K562 (cell line): ENCODE results near the gene SLC19A1. TPM values are rescaled to one million over a fixed set of nuclear protein-coding genes. Genes with fewer than 3 reads are reported as not detected.

ENCODE experiments used
- C11orf30 ChIP-seq: fragments of 450-650 bp; IDR thresholded peaks from 2 replicates; pipeline ENCODE4 v1.6.1; 2016; ENCODE audit warnings: low read depth, mild to moderate bottlenecking
- CBFA2T3 ChIP-seq: fragments of 450-650 bp; IDR thresholded peaks from 2 replicates; pipeline ENCODE4 v1.6.1; 2017
- CBX2 ChIP-seq: fragments of 200-600 bp; sonication (generic); IDR thresholded peaks from one replicate; pipeline ENCODE4 v1.6.1; 2012; ENCODE audit warnings: mild to moderate bottlenecking, low read length, inconsistent platforms; ENCODE audit not compliant: insufficient read depth, poor library complexity, severe bottlenecking
- ESRRB ChIP-seq: fragments of 250-450 bp; sonication (Bioruptor Pico); IDR thresholded peaks from 2 replicates; pipeline ENCODE4 v1.5.0; 2020; ENCODE audit warnings: mild to moderate bottlenecking, moderate library complexity, borderline replicate concordance
- JUNB ChIP-seq: fragments of 450-650 bp; formaldehyde crosslinking; conservative IDR thresholded peaks from 2 replicates; pipeline ENCODE4 v1.4.0; 2020; ENCODE audit warnings: mild to moderate bottlenecking
- KAT7 ChIP-seq: sonication (generic); formaldehyde crosslinking; IDR thresholded peaks from 2 replicates; pipeline ENCODE4 v1.8.0; 2022; ENCODE audit warnings: missing genetic modification reagents, mild to moderate bottlenecking, borderline replicate concordance
- L3MBTL2 ChIP-seq: fragments of 450-650 bp; IDR thresholded peaks from 2 replicates; pipeline ENCODE4 v1.6.1; 2016; ENCODE audit warnings: mild to moderate bottlenecking, moderate library complexity
- MAFF ChIP-seq: IDR thresholded peaks from 2 replicates; pipeline ENCODE4 v1.6.1; 2012; ENCODE audit warnings: low read length, improper control_type of control experiment
- MEIS2 ChIP-seq: fragments of 450-650 bp; IDR thresholded peaks from 2 replicates; pipeline ENCODE4 v1.6.1; 2014; ENCODE audit warnings: mild to moderate bottlenecking; ENCODE audit not compliant: partially characterized antibody
- MYC ChIP-seq, 2 experiments: fragments of 250-450 bp in 1 of 2; sonication (Bioruptor Pico) in 1 of 2; IDR thresholded peaks; 2 replicates each; pipeline versions ENCODE4 v1.5.1 to v1.6.1; 2012 to 2021; ENCODE audit warnings: low read depth in 2 of 2, borderline replicate concordance in 1 of 2, improper control_type of control experiment in 1 of 2, low read length in 1 of 2, mild to moderate bottlenecking in 1 of 2, moderate library complexity in 1 of 2
- NFE2 ChIP-seq: IDR thresholded peaks from 2 replicates; pipeline ENCODE4 v1.6.1; 2014; ENCODE audit warnings: antibody characterized with exemption, low read depth
- NR2C2 ChIP-seq, 2 experiments: fragments of 200-800 bp in 1 of 2; sonication (Bioruptor generic) in 1 of 2; sonication (generic) in 1 of 2; formaldehyde crosslinking in 1 of 2; IDR thresholded peaks; 2 replicates each; pipeline versions ENCODE4 v1.6.1 to v1.8.0; 2016 to 2022; ENCODE audit warnings: mild to moderate bottlenecking in 1 of 2, missing compliant biosample characterization in 1 of 2, missing genetic modification characterization in 1 of 2, missing genetic modification reagents in 1 of 2
- POLR2A ChIP-seq: fragments of 450-650 bp; conservative IDR thresholded peaks from 2 replicates; pipeline ENCODE4 v1.6.1; 2016
- RBM15 ChIP-seq: fragments of 200-400 bp; formaldehyde crosslinking; IDR thresholded peaks from 2 replicates; pipeline ENCODE4 v1.6.1; 2018; ENCODE audit warnings: mild to moderate bottlenecking, low read length, moderate library complexity; ENCODE audit not compliant: insufficient read depth
- TCF3 ChIP-seq: sonication (generic); formaldehyde crosslinking; IDR thresholded peaks from 2 replicates; pipeline ENCODE4 v1.4.0; 2020; ENCODE audit warnings: mild to moderate bottlenecking, missing genetic modification reagents
- USF1 ChIP-seq: sonication (generic); formaldehyde crosslinking; IDR thresholded peaks from 2 replicates; pipeline ENCODE4 v1.9.0; 2022; ENCODE audit warnings: mild to moderate bottlenecking, missing genetic modification reagents
- ZNF740 ChIP-seq, 3 experiments: fragments of 200-800 bp in 1 of 3; sonication (Bioruptor generic) in 1 of 3; sonication (generic) in 1 of 3; formaldehyde crosslinking in 1 of 3; IDR thresholded peaks; 2 replicates each; pipeline versions ENCODE4 v1.6.1 to v1.8.0; 2016 to 2022; ENCODE audit warnings: mild to moderate bottlenecking in 2 of 3, missing compliant biosample characterization in 2 of 3, missing genetic modification characterization in 2 of 3, missing genetic modification reagents in 1 of 3
- polyA plus RNA-seq, 8 experiments: library from polyadenylated mRNA; depleted of rRNA in 4 of 8; stranded (reverse) in 5 of 8; unstranded in 3 of 8; fragments of >200 nt; fragmentation: Nextera tagmentation in 2 of 8; fragmentation: Illumina TruSeq in 1 of 8; extraction: Ambion mirVana in 2 of 8; extraction: Trizol in 1 of 8; gene quantifications; 2 replicates each; pipeline versions ENCODE4 v1.2.1 to v1.2.3, GENCODE V29; 2011 to 2014; ENCODE audit warnings: inconsistent platforms in 1 of 8, missing spikeins in 1 of 8
- total RNA-seq, 7 experiments: library from RNA; depleted of rRNA in 6 of 7; stranded (reverse); fragments of >200 nt in 6 of 7; fragmentation: Illumina TruSeq in 2 of 7; extraction: Trizol in 2 of 7; gene quantifications; 2 replicates each; pipeline versions ENCODE4 v1.2.1 to v1.2.3, GENCODE V29; 2011 to 2021; ENCODE audit warnings: low replicate concordance in 1 of 7

SLC19A1 gene
- total and polyA plus RNA-seq, 9 of the 15 experiments (the other 6 are each of a cell fraction or from before 2014, with no cell fraction given), result 0.65 to 88.7 (median 12.0) TPM

DNA sequence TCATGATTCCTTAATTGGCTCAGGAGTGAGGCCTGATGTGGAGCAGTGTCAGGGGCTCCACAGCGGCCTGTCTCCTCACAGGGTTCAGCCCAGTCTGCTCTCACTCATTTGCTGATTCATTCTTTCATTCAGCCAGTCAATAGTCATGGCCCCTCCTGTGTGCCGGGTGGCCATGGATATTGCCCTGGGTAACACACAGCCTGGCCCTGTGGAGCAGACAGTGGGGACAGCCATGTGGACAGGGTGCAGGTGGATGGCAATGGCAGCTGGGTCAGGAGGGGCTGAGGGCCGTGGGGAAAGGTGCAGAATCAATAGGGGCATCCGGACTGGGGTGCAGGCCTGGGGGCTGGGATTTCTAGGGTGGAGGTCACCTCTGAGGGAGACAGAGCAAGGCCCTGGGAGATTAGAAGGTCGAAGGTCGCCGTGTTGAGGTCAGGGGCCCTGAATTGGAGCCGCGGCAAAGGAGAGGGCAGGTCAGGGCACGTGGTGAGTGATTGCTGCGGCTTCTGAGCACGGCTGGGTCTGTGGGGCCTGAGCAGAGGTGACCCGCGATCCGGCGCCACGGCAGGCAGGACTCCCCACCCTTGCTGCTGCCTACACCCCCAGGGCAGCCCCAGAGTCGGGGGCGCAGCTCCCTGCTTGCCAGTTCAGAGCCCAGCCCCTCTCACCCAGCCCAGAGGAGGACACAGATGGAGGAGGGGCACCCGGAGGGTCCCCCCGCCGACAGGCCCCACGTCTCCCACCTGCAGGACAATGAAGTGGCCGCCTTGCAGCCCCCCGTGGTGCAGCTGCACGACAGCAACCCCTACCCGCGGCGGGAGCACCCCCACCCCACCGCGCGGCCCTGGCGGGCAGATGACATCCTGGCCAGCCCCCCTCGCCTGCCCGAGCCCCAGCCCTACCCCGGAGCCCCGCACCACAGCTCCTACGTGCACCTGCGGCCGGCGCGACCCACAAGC, 33.4 kb downstream of the SLC19A1 start (continued):
- TF ChIP-seq CBX2 (no peak), L3MBTL2 (peak; percentile 36; the same call in 1 of the 2 replicates), NFE2 (peak; percentile 68; the same call in 1 of the 2 replicates), NR2C2 (CRISPR knock-in tag; IDR thresholded peaks at IDR 0.05) (peak; percentile 79), NR2C2 (tag; IDR thresholded peaks at IDR 0.05) (peak; percentile 84), USF1 (CRISPR knock-in tag) (peak; percentile 52), TCF3 (CRISPR knock-in tag) (no peak), MAFF (0 out of 2 replicates have a peak, but pooled peaks have one; percentile 21), RBM15 (no peak), JUNB (CRISPR knock-in tag) (no peak), MEIS2 (peak; percentile 11), KAT7 (0 out of 2 replicates have a peak, but pooled peaks have one; percentile 43), ESRRB (CRISPR knock-in tag) (no peak), POLR2A (0 out of 2 replicates have a peak, but pooled peaks have one; percentile 4), CBFA2T3 (peak; percentile 11; the same call in 1 of the 2 replicates), MYC (IDR thresholded peaks at IDR 0.05; ENCODE audit: low read depth, low read length) (peak; percentile 45; the same call in 1 of the 2 replicates), MYC (CRISPR knock-in tag; IDR thresholded peaks at IDR 0.05; ENCODE audit: borderline replicate concordance, low read depth) (no peak), ZNF740 (CRISPR knock-in tag; IDR thresholded peaks at IDR 0.05) (0 out of 2 replicates have a peak, but pooled peaks have one; percentile 58), ZNF740 (tag; IDR thresholded peaks at IDR 0.05) (no peak), C11orf30 (peak; percentile 79)
- TF ChIP-seq, all 486 proteins: peak for 30
